Measurements from ENCODE around the gene EFHC1. TPM values are rescaled to one million over a fixed set of nuclear protein-coding genes. Genes with fewer than 3 reads are reported as not detected.

EFHC1 gene
- total RNA-seq, 1 donor: 30.3 TPM

DNA sequence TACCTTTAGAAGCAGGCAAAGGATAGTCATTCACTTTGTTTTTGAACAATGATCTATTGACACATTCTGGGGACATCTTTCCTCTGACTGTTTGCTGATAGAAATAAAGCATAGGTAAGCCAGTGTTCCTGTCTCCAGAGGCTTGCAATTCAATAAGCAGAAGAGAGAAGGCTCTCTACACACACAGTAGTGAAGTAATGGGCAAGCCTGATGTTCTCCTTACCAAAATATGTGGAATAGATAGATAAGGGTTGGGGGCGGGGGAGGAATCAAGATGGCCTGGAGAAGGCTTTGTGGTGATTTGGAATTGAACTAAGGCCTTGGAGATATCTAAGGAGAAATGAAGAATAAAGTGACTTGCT, 30.9 kb upstream of the EFHC1 start:
- DNase-seq (ENCODE audit: low read depth): no peak

GRCh38 chr6:52389626-52390360, 30.3 kb upstream of the EFHC1 start:
- DNase-seq (ENCODE audit: low read depth): peak; percentile 52
- H3K4me3 ChIP-seq (ENCODE audit: low read depth, low read length): no peak overlapping the region

More for the DNA sequence above, 30.9 kb upstream of the EFHC1 start:
- no peak for TF ChIP-seq CTCF (IDR thresholded peaks at IDR 0.05; ENCODE audit: insufficient read depth, low read length)
- no peak overlapping the region for H3K4me3 ChIP-seq (ENCODE audit: low read depth, low read length)

GRCh38 chr6:52390361-52390727, 29.8 kb upstream of the EFHC1 start:
- no peak for TF ChIP-seq CTCF (IDR thresholded peaks at IDR 0.05; ENCODE audit: insufficient read depth, low read length)

More at GRCh38 chr6:52389626-52390360, 30.3 kb upstream of the EFHC1 start:
- TF ChIP-seq CTCF (IDR thresholded peaks at IDR 0.05; ENCODE audit: insufficient read depth, low read length): peak; percentile 3

DNA sequence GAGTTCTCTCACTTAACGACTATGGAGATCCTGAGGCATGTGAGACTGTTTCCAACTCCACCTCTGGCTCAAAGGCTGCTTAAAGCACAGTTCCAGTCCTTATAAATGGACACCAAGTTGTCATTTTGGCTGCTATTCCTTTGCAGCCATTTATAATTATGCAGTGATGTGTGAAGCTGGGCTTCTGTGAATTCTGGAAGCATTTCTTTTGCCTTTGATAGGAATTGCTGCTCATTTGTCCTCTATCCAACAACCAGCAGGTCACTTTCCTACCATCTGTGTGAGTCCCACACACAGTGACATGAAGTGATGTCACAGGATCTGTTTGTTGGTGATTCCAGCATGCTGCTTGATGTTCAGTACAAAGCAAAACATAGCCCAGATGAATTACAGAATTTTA, 28.5 kb upstream of the EFHC1 start:
- DNase-seq (ENCODE audit: low read depth): no peak
- H3K4me3 ChIP-seq (ENCODE audit: low read depth, low read length): no peak overlapping the region
- no peak for TF ChIP-seq CTCF (IDR thresholded peaks at IDR 0.05; ENCODE audit: insufficient read depth, low read length)

More at GRCh38 chr6:52390361-52390727, 29.8 kb upstream of the EFHC1 start:
- DNase-seq (ENCODE audit: low read depth): peak; percentile 55
- no peak overlapping the region for H3K4me3 ChIP-seq (ENCODE audit: low read depth, low read length)

GRCh38 chr6:52392944-52393343, 27.2 kb upstream of the EFHC1 start:
- no peak overlapping the region for H3K4me3 ChIP-seq (ENCODE audit: low read depth, low read length)
- DNase-seq (ENCODE audit: low read depth): peak; percentile 55
- no peak for TF ChIP-seq CTCF (IDR thresholded peaks at IDR 0.05; ENCODE audit: insufficient read depth, low read length)

GRCh38 chr6:52393780-52394179, 26.4 kb upstream of the EFHC1 start:
- no peak for TF ChIP-seq CTCF (IDR thresholded peaks at IDR 0.05; ENCODE audit: insufficient read depth, low read length)
- DNase-seq (ENCODE audit: low read depth): no peak
- H3K4me3 ChIP-seq (ENCODE audit: low read depth, low read length): no peak overlapping the region

DNA sequence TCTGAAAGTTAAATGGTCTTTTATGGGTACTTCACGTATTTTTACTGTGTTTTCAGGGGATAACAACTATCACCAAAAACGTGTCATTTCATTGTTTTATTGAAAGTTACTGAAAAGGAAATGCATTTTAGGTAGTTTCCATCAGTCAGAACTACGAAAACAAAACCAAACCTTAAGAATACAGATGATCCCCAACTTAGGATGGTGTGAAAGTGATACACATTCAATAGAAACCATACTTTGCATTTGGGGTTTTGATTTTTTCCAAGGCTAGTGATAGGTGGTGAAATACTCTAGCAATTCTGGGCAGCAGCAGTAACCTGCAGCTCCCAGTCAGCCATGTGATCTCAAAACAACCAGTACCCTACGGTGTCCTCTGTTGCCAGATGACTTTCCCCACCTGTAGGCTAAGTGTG, 25.9 kb upstream of the EFHC1 start:
- no peak overlapping the region for H3K4me3 ChIP-seq (ENCODE audit: low read depth, low read length)
- DNase-seq (ENCODE audit: low read depth): no peak
- no peak for TF ChIP-seq CTCF (IDR thresholded peaks at IDR 0.05; ENCODE audit: insufficient read depth, low read length)

All from fibroblast of the aortic adventitia (primary cell).